SK-N-MC (cell line): ENCODE measurements around the gene LMX1A.

Experiments used
- EZH2 ChIP-seq: fragments of 200-600 bp; sonication (generic); IDR thresholded peaks from one replicate; pipeline ENCODE4 v1.6.1; 2017; ENCODE audit warnings: antibody characterized with exemption
- POLR2AphosphoS5 ChIP-seq: IDR thresholded peaks from 2 replicates; pipeline ENCODE4 v1.6.1; 2012; ENCODE audit warnings: mild to moderate bottlenecking, low read depth, low read length, borderline replicate concordance

- TF ChIP-seq POLR2AphosphoS5: no peak
- TF ChIP-seq EZH2: no peak
Measured at GRCh38 chr1:165369255-165369848, 12.8 kb upstream of the LMX1A start.
